HepG2 (cell line): ENCODE results near the gene WDR86. TPM values are rescaled to one million over a fixed set of nuclear protein-coding genes. Genes with fewer than 3 reads are reported as not detected.

ENCODE experiments used
- NR3C1 ChIP-seq: sonication (generic); formaldehyde crosslinking; IDR thresholded peaks from 2 replicates; pipeline ENCODE4 v1.4.0; 2020; ENCODE audit warnings: missing genetic modification reagents
- ZNF12 ChIP-seq: sonication (generic); formaldehyde crosslinking; IDR thresholded peaks from 2 replicates; pipeline ENCODE4 v1.5.0; 2020; ENCODE audit warnings: missing genetic modification reagents
- ZNF251 ChIP-seq: sonication (generic); formaldehyde crosslinking; IDR thresholded peaks from 2 replicates; pipeline ENCODE4 v1.9.0; 2021; ENCODE audit warnings: mild to moderate bottlenecking, missing genetic modification reagents
- ZNF777 ChIP-seq: sonication (generic); formaldehyde crosslinking; IDR thresholded peaks from 2 replicates; pipeline ENCODE4 v1.4.0; 2020; ENCODE audit warnings: missing genetic modification reagents
- ZNF792 ChIP-seq: IDR thresholded peaks from 2 replicates; pipeline ENCODE4 v1.6.1; 2016
- ZSCAN12 ChIP-seq: sonication (generic); formaldehyde crosslinking; IDR thresholded peaks from 2 replicates; pipeline ENCODE4 v1.9.0; 2021; ENCODE audit warnings: mild to moderate bottlenecking, missing genetic modification reagents
- polyA plus RNA-seq, 8 experiments: library from polyadenylated mRNA; depleted of rRNA in 3 of 8; stranded (reverse) in 7 of 8; unstranded in 1 of 8; fragments of >200 nt; fragmentation: Illumina TruSeq in 4 of 8; extraction: Trizol in 4 of 8; gene quantifications; 2 replicates each; pipeline versions ENCODE4 v1.2.1 to v1.2.3, GENCODE V29; 2011 to 2016; ENCODE audit warnings: low read depth in 4 of 8, missing spikeins in 1 of 8, mixed read lengths in 1 of 8; ENCODE audit not compliant: insufficient read depth in 1 of 8
- total RNA-seq, 5 experiments: library from RNA; depleted of rRNA; stranded (reverse); fragments of >200 nt; fragmentation: Illumina TruSeq; extraction: Trizol; gene quantifications; 2 replicates each; pipeline ENCODE4 v1.2.3, GENCODE V29; 2016; ENCODE audit warnings: low read depth in 1 of 5
- TF ChIP-seq, protein P1 (sequence below): sonication (generic); formaldehyde crosslinking; IDR thresholded peaks from 2 replicates; pipeline ENCODE4 v1.4.0; 2020; ENCODE audit warnings: low read depth, missing genetic modification reagents
- TF ChIP-seq, protein P2 (sequence below): sonication (generic); formaldehyde crosslinking; IDR thresholded peaks from 2 replicates; pipeline ENCODE4 v1.4.0; 2020; ENCODE audit warnings: mild to moderate bottlenecking, low read depth, missing genetic modification reagents

Gene WDR86
- total and polyA plus RNA-seq, 2 of the 13 experiments (the other 11 are each of a cell fraction or from before 2014, with no cell fraction given), result 0.11 to 2.9 TPM

DNA sequence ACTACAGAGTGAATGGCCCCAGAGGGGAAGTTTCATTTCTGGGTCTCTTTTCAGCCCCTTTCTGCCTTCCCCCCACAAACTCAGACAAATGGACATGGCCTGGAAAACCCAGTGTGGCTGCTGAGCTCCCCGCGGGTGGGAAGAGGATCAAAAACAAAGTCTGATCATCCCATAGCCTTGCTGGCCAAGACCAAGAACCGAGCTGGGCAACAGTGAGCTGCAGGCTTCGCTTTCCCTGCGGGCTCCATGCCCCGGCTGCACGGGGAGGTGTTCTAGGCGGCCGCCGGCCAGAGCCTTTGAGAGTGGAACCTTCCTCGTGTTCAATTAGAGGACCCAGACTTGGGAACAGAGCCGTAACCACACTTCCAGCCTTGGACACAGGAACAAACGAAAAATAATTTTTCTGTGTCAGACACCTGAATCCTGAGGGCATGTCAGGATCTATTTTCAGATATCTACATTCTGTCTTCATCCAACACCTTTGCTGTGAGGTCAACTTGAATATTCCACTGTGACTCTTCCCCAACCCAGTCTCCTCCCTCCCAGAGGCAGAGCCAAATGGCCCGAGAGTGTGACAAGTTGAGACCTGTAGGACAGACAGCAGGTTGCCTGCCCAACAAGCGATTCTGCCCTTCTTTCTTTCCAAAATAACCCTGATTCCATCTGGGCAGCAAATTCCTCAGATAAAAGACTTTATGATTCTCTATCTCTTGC, 26.0 kb downstream of the WDR86 start (continued):
- TF ChIP-seq ZNF12 (CRISPR knock-in tag), result no peak
- TF ChIP-seq NR3C1 (CRISPR knock-in tag), result no peak
- TF ChIP-seq, protein P1, sequence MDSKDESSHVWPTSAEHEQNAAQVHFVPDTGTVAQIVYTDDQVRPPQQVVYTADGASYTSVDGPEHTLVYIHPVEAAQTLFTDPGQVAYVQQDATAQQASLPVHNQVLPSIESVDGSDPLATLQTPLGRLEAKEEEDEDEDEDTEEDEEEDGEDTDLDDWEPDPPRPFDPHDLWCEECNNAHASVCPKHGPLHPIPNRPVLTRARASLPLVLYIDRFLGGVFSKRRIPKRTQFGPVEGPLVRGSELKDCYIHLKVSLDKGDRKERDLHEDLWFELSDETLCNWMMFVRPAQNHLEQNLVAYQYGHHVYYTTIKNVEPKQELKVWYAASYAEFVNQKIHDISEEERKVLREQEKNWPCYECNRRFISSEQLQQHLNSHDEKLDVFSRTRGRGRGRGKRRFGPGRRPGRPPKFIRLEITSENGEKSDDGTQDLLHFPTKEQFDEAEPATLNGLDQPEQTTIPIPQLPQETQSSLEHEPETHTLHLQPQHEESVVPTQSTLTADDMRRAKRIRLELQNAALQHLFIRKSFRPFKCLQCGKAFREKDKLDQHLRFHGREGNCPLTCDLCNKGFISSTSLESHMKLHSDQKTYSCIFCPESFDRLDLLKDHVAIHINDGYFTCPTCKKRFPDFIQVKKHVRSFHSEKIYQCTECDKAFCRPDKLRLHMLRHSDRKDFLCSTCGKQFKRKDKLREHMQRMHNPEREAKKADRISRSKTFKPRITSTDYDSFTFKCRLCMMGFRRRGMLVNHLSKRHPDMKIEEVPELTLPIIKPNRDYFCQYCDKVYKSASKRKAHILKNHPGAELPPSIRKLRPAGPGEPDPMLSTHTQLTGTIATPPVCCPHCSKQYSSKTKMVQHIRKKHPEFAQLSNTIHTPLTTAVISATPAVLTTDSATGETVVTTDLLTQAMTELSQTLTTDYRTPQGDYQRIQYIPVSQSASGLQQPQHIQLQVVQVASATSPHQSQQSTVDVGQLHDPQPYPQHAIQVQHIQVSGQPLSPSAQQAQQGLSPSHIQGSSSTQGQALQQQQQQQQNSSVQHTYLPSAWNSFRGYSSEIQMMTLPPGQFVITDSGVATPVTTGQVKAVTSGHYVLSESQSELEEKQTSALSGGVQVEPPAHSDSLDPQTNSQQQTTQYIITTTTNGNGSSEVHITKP (CRISPR knock-in tag), result no peak
- TF ChIP-seq ZNF777, result no peak
- no peak for TF ChIP-seq ZSCAN12 (CRISPR knock-in tag)
- no peak for TF ChIP-seq ZNF792
- TF ChIP-seq, protein P2, sequence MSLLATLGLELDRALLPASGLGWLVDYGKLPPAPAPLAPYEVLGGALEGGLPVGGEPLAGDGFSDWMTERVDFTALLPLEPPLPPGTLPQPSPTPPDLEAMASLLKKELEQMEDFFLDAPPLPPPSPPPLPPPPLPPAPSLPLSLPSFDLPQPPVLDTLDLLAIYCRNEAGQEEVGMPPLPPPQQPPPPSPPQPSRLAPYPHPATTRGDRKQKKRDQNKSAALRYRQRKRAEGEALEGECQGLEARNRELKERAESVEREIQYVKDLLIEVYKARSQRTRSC (CRISPR knock-in tag), result no peak
- no peak for TF ChIP-seq ZNF251 (CRISPR knock-in tag)
- TF ChIP-seq, all 625 proteins: peak for 0
